Measurements from ENCODE around the gene CLDN2. TPM values are rescaled to one million over a fixed set of nuclear protein-coding genes. Genes with fewer than 3 reads are reported as not detected.

The CLDN2 gene
- total RNA-seq, 4 donors from 2014 or later, result 0.21 to 0.44 (median 0.30) TPM; not detected in 1

DNA sequence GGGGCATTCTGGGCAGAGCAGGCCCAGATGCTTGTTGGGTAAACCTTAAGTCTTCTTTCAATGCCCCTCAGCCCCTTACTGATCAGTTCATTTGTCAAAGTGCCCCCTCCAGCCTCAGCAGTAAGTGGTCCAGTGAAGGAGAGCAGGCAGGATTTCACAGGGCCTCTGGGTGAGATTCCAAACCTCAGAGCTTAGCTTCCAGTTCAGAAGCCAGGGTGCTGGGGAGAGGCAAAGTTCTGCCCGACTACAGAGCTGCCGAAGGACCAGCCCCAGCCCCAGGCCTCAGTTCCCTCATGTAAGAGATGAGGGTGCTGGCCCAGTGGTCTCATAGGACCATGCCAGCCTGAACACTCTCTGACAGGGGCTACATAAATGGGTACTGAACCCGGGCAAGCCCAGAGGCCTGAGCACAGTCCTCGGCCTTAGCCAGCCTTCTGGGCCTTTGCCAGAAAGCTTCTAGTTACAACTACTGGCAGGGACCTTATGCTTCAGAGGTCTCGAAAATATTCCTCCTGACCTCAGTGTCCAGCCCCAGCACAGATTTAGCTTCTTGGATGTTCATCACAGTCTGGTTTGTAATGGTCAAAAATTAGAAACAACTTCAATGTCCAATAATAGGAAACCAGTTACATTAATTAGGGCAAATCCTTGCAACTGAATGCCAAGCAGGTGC, 16.2 kb upstream of the CLDN2 start:
- peak overlapping the region in 2 of 4 donors; percentile 8 to 29 for H3K27ac ChIP-seq
- no peak for DNase-seq (ENCODE audit: low spot score in 2 of 2)
- 64% methylated on average over 5 of the region's 5 CpGs; no CpG with 5 or more reads in 1 of the 2 donors for WGBS, 2 donors
- H3K27me3 ChIP-seq, result no peaks in the 10 kb centered on the region
- no peaks in the 10 kb centered on the region for H3K36me3 ChIP-seq
- peaks cover 0 to 8% (median 0%) of the 10 kb centered on the region in 4 donors for H3K4me1 ChIP-seq
- H3K4me3 ChIP-seq, result no peak overlapping the region
- TF ChIP-seq POLR2A (IDR thresholded peaks at IDR 0.05), result no peak
- TF ChIP-seq, protein P1, sequence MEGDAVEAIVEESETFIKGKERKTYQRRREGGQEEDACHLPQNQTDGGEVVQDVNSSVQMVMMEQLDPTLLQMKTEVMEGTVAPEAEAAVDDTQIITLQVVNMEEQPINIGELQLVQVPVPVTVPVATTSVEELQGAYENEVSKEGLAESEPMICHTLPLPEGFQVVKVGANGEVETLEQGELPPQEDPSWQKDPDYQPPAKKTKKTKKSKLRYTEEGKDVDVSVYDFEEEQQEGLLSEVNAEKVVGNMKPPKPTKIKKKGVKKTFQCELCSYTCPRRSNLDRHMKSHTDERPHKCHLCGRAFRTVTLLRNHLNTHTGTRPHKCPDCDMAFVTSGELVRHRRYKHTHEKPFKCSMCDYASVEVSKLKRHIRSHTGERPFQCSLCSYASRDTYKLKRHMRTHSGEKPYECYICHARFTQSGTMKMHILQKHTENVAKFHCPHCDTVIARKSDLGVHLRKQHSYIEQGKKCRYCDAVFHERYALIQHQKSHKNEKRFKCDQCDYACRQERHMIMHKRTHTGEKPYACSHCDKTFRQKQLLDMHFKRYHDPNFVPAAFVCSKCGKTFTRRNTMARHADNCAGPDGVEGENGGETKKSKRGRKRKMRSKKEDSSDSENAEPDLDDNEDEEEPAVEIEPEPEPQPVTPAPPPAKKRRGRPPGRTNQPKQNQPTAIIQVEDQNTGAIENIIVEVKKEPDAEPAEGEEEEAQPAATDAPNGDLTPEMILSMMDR (IDR thresholded peaks at IDR 0.05), result no peak
- no peak for TF ChIP-seq EP300 (IDR thresholded peaks at IDR 0.05)
- H3K9me3 ChIP-seq, result no peaks in the 10 kb centered on the region

DNA sequence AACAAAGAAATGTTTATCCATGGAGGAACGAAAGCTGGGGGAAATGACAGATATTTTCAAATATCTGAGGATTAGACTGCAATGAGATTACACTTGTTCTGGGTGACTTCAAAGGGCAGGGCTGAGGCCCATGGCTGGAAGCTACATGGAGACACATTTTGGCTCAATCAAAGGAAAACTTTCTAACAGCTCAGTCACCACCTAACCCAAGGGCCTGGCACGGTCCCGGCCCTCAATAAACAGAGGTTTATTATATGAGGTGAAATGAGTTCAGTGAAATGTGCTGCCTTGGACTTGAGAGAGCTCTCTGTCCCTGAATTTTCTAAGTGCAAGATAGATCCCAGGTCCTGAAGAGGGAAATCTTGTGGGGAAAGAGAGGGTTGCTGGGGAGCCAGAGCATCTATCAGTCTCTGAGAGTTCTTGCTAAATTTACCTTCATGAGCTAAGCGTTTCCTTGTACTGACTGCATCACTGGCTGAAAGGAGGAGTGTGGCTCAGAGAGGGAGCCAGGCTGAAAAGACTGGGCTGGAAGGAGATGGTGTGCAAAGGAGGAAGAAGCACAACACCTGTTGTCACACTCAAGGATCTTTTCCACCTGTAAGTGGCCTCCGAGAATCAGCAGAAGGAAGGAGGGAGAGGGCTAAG, 15.0 kb upstream of the CLDN2 start:
- Histone ChIP-seq H3K27me3 (no peaks in the 10 kb centered on the region), H3K27ac (no peak overlapping the region), H3K4me3 (no peak overlapping the region), H3K36me3 (no peaks in the 10 kb centered on the region), H3K4me1 (peaks cover 0 to 8% (median 0%) of the 10 kb centered on the region in 4 donors), H3K9me3 (no peaks in the 10 kb centered on the region)
- WGBS, 2 donors, result 49 to 66% methylated on average over 5 of the region's 5 CpGs
- no peak for DNase-seq (ENCODE audit: low spot score in 2 of 2)
- TF ChIP-seq, protein P1 (IDR thresholded peaks at IDR 0.05), result no peak
- TF ChIP-seq POLR2A (IDR thresholded peaks at IDR 0.05), result no peak
- TF ChIP-seq EP300 (IDR thresholded peaks at IDR 0.05), result no peak

DNA sequence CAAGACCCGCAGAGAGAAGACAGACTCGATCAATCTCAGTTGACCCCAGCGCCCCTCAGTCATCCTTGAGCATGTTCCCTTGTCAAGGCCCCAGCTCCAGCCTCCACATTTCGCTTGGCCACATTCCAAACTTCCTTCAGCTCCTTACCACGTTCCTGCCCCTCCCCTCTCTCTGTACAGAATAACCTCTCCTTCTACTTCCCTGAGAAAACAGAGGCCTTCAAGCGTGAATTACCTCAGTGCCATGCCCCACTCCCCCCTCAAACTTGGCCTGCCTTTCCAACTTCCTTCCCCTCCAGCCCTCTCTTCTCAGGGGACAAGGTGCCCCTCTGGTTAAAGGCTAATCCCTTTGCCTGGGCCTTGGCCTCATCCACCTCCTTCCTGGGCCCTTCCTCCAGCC, 13.8 kb upstream of the CLDN2 start:
- no peaks in the 10 kb centered on the region for H3K9me3 ChIP-seq
- peaks cover 0 to 8% (median 0%) of the 10 kb centered on the region in 4 donors for H3K4me1 ChIP-seq
- WGBS, 2 donors, result 53 to 63% methylated on average over 6 of the region's 6 CpGs
- no peak overlapping the region for H3K27ac ChIP-seq
- no peak for DNase-seq (ENCODE audit: low spot score in 2 of 2)
- H3K4me3 ChIP-seq, result no peak overlapping the region
- H3K36me3 ChIP-seq, result no peaks in the 10 kb centered on the region
- TF ChIP-seq, protein P1 (IDR thresholded peaks at IDR 0.05), result no peak
- TF ChIP-seq EP300 (IDR thresholded peaks at IDR 0.05) (no peak), POLR2A (IDR thresholded peaks at IDR 0.05) (no peak)
- H3K27me3 ChIP-seq, result no peaks in the 10 kb centered on the region

DNA sequence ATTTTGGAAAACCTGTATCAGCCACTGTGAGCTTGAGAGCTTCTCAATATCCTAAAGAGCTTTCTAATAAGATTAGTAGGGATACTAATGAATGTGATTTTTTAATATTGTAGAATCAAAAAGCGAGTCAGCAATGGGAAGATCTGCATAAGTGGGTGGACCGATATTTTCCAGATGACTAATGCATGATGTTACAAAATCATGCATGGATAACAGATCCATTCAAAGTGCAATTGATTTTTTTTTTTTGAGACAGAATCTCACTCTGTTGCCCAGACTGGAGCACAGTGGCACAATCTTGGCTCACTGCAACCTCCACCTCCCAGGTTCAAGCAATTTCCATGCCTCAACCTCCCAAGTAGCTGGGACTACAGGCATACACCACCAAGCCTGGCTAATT, 7.3 kb upstream of the CLDN2 start:
- Histone ChIP-seq H3K36me3 (no peaks in the 10 kb centered on the region), H3K4me3 (no peak overlapping the region), H3K27ac (no peak overlapping the region), H3K27me3 (peaks cover 0 to 14% of the 10 kb centered on the region in 2 donors), H3K9me3 (no peaks in the 10 kb centered on the region), H3K4me1 (no peaks in the 10 kb centered on the region)
- no peak for TF ChIP-seq EP300 (IDR thresholded peaks at IDR 0.05)
- TF ChIP-seq, protein P1 (IDR thresholded peaks at IDR 0.05), result no peak
- TF ChIP-seq POLR2A (IDR thresholded peaks at IDR 0.05), result no peak
- no peak for DNase-seq (ENCODE audit: low spot score in 2 of 2)
- WGBS, 2 donors, result 32 to 46% methylated on average over 2 of the region's 2 CpGs

GRCh38 chrX:106917830-106918500, 2.2 kb upstream of the CLDN2 start:
- Histone ChIP-seq H3K27ac (no peak overlapping the region), H3K4me1 (no peaks in the 10 kb centered on the region), H3K4me3 (no peak overlapping the region), H3K36me3 (no peaks in the 10 kb centered on the region), H3K9me3 (no peaks in the 10 kb centered on the region), H3K27me3 (peaks cover 0 to 25% of the 10 kb centered on the region in 2 donors)
- 55 to 73% methylated on average over 6 of the region's 6 CpGs for WGBS, 2 donors
- no peak for DNase-seq (ENCODE audit: low spot score in 2 of 2)
- TF ChIP-seq EP300 (IDR thresholded peaks at IDR 0.05) (no peak), POLR2A (IDR thresholded peaks at IDR 0.05) (no peak)
- TF ChIP-seq, protein P1 (IDR thresholded peaks at IDR 0.05), result no peak

Measured in tibial nerve (tissue), 4 donors.